ENCODE data around the gene MOGAT1.

DNA sequence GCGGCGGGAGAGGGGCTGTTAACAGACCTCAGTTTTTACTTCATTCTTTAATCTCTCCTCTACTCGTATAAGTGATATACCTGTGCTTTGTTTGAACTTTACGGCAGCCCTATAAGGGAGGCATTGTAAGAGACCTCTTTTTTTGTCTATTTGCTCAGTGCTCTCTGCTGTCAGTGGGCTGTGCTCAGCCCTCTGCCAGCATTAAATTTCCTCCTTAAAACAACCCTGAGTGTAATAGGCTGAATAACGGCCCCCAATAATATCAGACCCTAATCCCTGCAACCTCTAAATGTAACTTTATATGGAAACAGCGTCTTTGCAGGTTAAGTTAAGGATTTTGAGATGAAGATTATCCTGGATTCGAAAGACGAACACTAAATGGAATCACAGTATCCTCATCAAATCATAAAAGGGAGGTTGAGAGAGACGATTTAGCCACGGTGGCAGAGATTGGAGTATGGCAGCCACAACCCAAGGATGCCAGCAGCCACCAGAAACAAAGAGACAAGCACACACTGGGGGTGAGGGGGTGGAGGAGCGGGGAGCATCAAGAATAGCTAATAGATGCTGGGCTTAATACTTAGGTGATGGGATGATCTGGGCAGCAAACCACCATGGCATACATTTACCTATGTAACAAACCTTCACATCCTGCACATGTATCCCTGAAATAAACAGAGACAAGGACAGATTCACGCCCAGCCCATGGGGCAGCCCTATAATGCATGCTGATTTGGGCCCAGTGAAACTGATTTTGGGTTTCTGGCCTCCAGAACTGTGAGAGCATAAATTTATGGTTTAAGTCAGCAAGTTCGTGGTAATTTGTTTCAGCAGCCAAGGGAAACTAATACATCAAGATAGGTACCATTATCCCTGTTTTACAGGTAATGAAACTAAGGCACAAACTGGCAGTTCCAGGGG lies 14.7 kb upstream of the MOGAT1 start:
- no peak for TF ChIP-seq STAT5B (CRISPR knock-in tag; IDR thresholded peaks at IDR 0.05)
- TF ChIP-seq HDAC6 (IDR thresholded peaks at IDR 0.05; ENCODE audit: low read depth, low read length), result no peak
- TF ChIP-seq, protein P1, sequence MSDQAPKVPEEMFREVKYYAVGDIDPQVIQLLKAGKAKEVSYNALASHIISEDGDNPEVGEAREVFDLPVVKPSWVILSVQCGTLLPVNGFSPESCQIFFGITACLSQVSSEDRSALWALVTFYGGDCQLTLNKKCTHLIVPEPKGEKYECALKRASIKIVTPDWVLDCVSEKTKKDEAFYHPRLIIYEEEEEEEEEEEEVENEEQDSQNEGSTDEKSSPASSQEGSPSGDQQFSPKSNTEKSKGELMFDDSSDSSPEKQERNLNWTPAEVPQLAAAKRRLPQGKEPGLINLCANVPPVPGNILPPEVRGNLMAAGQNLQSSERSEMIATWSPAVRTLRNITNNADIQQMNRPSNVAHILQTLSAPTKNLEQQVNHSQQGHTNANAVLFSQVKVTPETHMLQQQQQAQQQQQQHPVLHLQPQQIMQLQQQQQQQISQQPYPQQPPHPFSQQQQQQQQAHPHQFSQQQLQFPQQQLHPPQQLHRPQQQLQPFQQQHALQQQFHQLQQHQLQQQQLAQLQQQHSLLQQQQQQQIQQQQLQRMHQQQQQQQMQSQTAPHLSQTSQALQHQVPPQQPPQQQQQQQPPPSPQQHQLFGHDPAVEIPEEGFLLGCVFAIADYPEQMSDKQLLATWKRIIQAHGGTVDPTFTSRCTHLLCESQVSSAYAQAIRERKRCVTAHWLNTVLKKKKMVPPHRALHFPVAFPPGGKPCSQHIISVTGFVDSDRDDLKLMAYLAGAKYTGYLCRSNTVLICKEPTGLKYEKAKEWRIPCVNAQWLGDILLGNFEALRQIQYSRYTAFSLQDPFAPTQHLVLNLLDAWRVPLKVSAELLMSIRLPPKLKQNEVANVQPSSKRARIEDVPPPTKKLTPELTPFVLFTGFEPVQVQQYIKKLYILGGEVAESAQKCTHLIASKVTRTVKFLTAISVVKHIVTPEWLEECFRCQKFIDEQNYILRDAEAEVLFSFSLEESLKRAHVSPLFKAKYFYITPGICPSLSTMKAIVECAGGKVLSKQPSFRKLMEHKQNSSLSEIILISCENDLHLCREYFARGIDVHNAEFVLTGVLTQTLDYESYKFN (CRISPR knock-in tag; conservative IDR thresholded peaks at IDR 0.05), result no peak
- TF ChIP-seq SIN3A (IDR thresholded peaks at IDR 0.05; ENCODE audit: borderline replicate concordance, low read depth, low read length), result no peak
- no peak for TF ChIP-seq GABPA (IDR thresholded peaks at IDR 0.05; ENCODE audit: low read depth, low read length)
- TF ChIP-seq GABPA (CRISPR knock-in tag; IDR thresholded peaks at IDR 0.05; ENCODE audit: low read depth), result no peak
- TF ChIP-seq, protein P2, sequence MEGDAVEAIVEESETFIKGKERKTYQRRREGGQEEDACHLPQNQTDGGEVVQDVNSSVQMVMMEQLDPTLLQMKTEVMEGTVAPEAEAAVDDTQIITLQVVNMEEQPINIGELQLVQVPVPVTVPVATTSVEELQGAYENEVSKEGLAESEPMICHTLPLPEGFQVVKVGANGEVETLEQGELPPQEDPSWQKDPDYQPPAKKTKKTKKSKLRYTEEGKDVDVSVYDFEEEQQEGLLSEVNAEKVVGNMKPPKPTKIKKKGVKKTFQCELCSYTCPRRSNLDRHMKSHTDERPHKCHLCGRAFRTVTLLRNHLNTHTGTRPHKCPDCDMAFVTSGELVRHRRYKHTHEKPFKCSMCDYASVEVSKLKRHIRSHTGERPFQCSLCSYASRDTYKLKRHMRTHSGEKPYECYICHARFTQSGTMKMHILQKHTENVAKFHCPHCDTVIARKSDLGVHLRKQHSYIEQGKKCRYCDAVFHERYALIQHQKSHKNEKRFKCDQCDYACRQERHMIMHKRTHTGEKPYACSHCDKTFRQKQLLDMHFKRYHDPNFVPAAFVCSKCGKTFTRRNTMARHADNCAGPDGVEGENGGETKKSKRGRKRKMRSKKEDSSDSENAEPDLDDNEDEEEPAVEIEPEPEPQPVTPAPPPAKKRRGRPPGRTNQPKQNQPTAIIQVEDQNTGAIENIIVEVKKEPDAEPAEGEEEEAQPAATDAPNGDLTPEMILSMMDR (CRISPR knock-in tag; IDR thresholded peaks at IDR 0.05), result no peak
- TF ChIP-seq, protein P3, sequence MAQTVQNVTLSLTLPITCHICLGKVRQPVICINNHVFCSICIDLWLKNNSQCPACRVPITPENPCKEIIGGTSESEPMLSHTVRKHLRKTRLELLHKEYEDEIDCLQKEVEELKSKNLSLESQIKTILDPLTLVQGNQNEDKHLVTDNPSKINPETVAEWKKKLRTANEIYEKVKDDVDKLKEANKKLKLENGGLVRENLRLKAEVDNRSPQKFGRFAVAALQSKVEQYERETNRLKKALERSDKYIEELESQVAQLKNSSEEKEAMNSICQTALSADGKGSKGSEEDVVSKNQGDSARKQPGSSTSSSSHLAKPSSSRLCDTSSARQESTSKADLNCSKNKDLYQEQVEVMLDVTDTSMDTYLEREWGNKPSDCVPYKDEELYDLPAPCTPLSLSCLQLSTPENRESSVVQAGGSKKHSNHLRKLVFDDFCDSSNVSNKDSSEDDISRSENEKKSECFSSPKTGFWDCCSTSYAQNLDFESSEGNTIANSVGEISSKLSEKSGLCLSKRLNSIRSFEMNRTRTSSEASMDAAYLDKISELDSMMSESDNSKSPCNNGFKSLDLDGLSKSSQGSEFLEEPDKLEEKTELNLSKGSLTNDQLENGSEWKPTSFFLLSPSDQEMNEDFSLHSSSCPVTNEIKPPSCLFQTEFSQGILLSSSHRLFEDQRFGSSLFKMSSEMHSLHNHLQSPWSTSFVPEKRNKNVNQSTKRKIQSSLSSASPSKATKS (CRISPR knock-in tag; IDR thresholded peaks at IDR 0.05), result no peak
- no peak for TF ChIP-seq TBP (CRISPR knock-in tag; IDR thresholded peaks at IDR 0.05)
- no peak for TF ChIP-seq ZNF674 (CRISPR knock-in tag; IDR thresholded peaks at IDR 0.05; ENCODE audit: low read depth)
- TF ChIP-seq, protein P4, sequence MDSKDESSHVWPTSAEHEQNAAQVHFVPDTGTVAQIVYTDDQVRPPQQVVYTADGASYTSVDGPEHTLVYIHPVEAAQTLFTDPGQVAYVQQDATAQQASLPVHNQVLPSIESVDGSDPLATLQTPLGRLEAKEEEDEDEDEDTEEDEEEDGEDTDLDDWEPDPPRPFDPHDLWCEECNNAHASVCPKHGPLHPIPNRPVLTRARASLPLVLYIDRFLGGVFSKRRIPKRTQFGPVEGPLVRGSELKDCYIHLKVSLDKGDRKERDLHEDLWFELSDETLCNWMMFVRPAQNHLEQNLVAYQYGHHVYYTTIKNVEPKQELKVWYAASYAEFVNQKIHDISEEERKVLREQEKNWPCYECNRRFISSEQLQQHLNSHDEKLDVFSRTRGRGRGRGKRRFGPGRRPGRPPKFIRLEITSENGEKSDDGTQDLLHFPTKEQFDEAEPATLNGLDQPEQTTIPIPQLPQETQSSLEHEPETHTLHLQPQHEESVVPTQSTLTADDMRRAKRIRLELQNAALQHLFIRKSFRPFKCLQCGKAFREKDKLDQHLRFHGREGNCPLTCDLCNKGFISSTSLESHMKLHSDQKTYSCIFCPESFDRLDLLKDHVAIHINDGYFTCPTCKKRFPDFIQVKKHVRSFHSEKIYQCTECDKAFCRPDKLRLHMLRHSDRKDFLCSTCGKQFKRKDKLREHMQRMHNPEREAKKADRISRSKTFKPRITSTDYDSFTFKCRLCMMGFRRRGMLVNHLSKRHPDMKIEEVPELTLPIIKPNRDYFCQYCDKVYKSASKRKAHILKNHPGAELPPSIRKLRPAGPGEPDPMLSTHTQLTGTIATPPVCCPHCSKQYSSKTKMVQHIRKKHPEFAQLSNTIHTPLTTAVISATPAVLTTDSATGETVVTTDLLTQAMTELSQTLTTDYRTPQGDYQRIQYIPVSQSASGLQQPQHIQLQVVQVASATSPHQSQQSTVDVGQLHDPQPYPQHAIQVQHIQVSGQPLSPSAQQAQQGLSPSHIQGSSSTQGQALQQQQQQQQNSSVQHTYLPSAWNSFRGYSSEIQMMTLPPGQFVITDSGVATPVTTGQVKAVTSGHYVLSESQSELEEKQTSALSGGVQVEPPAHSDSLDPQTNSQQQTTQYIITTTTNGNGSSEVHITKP (CRISPR knock-in tag; IDR thresholded peaks at IDR 0.05; ENCODE audit: low read depth), result no peak
- TF ChIP-seq, protein P5, sequence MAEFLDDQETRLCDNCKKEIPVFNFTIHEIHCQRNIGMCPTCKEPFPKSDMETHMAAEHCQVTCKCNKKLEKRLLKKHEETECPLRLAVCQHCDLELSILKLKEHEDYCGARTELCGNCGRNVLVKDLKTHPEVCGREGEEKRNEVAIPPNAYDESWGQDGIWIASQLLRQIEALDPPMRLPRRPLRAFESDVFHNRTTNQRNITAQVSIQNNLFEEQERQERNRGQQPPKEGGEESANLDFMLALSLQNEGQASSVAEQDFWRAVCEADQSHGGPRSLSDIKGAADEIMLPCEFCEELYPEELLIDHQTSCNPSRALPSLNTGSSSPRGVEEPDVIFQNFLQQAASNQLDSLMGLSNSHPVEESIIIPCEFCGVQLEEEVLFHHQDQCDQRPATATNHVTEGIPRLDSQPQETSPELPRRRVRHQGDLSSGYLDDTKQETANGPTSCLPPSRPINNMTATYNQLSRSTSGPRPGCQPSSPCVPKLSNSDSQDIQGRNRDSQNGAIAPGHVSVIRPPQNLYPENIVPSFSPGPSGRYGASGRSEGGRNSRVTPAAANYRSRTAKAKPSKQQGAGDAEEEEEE (CRISPR knock-in tag; IDR thresholded peaks at IDR 0.05; ENCODE audit: borderline replicate concordance), result 0 out of 2 replicates have a peak, but pooled peaks have one; percentile 65
- TF ChIP-seq ZNF20 (CRISPR knock-in tag; IDR thresholded peaks at IDR 0.05), result no peak
- no peak for TF ChIP-seq HMG20A (CRISPR knock-in tag; IDR thresholded peaks at IDR 0.05; ENCODE audit: borderline replicate concordance)

All from HepG2 (cell line).